ENCODE results near the gene PTPRT.

DNA sequence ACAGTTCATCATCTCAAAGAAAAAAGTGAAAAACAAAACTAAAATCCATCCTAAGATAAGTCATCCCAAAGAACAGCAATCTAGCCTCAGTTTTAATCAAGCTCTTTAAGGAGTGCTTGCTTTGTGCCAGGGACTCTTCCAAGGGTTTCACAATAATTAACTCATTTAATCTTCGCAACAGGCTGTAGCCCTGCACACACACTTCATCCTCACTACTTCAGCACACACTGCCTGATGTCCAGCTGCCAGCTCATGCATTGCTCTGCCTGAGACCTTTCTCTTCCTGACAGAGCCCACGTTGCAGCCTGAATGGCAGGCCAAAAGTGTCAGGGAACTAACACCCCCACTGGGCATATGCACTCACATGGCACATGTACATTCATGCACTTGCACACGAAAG lies 21.2 kb upstream of the PTPRT start:
- TF ChIP-seq, protein P1, sequence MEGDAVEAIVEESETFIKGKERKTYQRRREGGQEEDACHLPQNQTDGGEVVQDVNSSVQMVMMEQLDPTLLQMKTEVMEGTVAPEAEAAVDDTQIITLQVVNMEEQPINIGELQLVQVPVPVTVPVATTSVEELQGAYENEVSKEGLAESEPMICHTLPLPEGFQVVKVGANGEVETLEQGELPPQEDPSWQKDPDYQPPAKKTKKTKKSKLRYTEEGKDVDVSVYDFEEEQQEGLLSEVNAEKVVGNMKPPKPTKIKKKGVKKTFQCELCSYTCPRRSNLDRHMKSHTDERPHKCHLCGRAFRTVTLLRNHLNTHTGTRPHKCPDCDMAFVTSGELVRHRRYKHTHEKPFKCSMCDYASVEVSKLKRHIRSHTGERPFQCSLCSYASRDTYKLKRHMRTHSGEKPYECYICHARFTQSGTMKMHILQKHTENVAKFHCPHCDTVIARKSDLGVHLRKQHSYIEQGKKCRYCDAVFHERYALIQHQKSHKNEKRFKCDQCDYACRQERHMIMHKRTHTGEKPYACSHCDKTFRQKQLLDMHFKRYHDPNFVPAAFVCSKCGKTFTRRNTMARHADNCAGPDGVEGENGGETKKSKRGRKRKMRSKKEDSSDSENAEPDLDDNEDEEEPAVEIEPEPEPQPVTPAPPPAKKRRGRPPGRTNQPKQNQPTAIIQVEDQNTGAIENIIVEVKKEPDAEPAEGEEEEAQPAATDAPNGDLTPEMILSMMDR (IDR thresholded peaks at IDR 0.05): no peak
- no peak for TF ChIP-seq POLR2AphosphoS5 (IDR thresholded peaks at IDR 0.05; ENCODE audit: low read depth, low read length)
- no peak for TF ChIP-seq SIN3A (IDR thresholded peaks at IDR 0.05; ENCODE audit: borderline replicate concordance, low read depth, low read length)
- no peak for TF ChIP-seq EZH2phosphoT487 (IDR thresholded peaks at IDR 0.05; ENCODE audit: borderline replicate concordance, low read depth)
- no peak for TF ChIP-seq RAD21 (IDR thresholded peaks at IDR 0.05; ENCODE audit: low read length)
- no peak for TF ChIP-seq TEAD4 (IDR thresholded peaks at IDR 0.05; ENCODE audit: borderline replicate concordance, insufficient read depth)
- TF ChIP-seq GATA2 (CRISPR knock-in tag; IDR thresholded peaks at IDR 0.05): no peak
- TF ChIP-seq RFX5 (IDR thresholded peaks at IDR 0.05; ENCODE audit: low read length): no peak
- no peak for TF ChIP-seq TCF12 (IDR thresholded peaks at IDR 0.05)
- no peak for TF ChIP-seq FOXM1 (IDR thresholded peaks at IDR 0.05; ENCODE audit: low read depth)
- no peak for TF ChIP-seq TAF1 (IDR thresholded peaks at IDR 0.05; ENCODE audit: borderline replicate concordance, low read depth, low read length)
- TF ChIP-seq FOSL2 (IDR thresholded peaks at IDR 0.05; ENCODE audit: borderline replicate concordance, low read depth): no peak
- TF ChIP-seq GABPA (IDR thresholded peaks at IDR 0.05; ENCODE audit: low read depth): no peak

Measured in SK-N-SH (cell line).